HEK293T (cell line): Measurements from ENCODE around the gene PXN.

Experiments
- CTBP1 ChIP-seq: fragments of 450-650 bp; IDR thresholded peaks from 2 replicates; pipeline ENCODE4 v1.6.1; 2016; ENCODE audit warnings: borderline replicate concordance
- ELF4 ChIP-seq: fragments of 450-650 bp; IDR thresholded peaks from 2 replicates; pipeline ENCODE4 v1.6.1; 2017; ENCODE audit warnings: antibody characterized with exemption
- FOXK2 ChIP-seq: fragments of 450-650 bp; IDR thresholded peaks from 2 replicates; pipeline ENCODE4 v1.6.1; 2016; ENCODE audit warnings: mild to moderate bottlenecking
- FOXM1 ChIP-seq: fragments of 450-650 bp; IDR thresholded peaks from 2 replicates; pipeline ENCODE4 v1.6.1; 2017; ENCODE audit warnings: mild to moderate bottlenecking, borderline replicate concordance
- HDGF ChIP-seq: fragments of 450-650 bp; IDR thresholded peaks from 2 replicates; pipeline ENCODE4 v1.6.1; 2017; ENCODE audit warnings: antibody characterized with exemption, borderline replicate concordance
- NFRKB ChIP-seq: fragments of 450-650 bp; IDR thresholded peaks from 2 replicates; pipeline ENCODE4 v1.6.1; 2016; ENCODE audit warnings: mild to moderate bottlenecking, moderate library complexity
- SP1 ChIP-seq: fragments of 450-650 bp; IDR thresholded peaks from 2 replicates; pipeline ENCODE4 v1.6.1; 2017
- TARDBP ChIP-seq: fragments of 450-650 bp; IDR thresholded peaks from 2 replicates; pipeline ENCODE4 v1.6.1; 2016

- no peak for TF ChIP-seq SP1
- TF ChIP-seq CTBP1, result no peak
- TF ChIP-seq TARDBP, result no peak
- TF ChIP-seq FOXK2, result no peak
- TF ChIP-seq NFRKB, result no peak
- no peak for TF ChIP-seq HDGF
- no peak for TF ChIP-seq FOXM1
- no peak for TF ChIP-seq ELF4
Measured at GRCh38 chr12:120190985-120191480, 74.5 kb downstream of the PXN start.
